ENCODE data around the gene TBC1D20.
A peak's percentile ranks its signal among the peaks of the same experiment; 100 is the strongest.
"Not testable (repeated sequence)": the region's sequence is repeated elsewhere in the genome, so short reads cannot be mapped to it uniquely, and the experiment has no call there.

TBC1D20 gene

DNA sequence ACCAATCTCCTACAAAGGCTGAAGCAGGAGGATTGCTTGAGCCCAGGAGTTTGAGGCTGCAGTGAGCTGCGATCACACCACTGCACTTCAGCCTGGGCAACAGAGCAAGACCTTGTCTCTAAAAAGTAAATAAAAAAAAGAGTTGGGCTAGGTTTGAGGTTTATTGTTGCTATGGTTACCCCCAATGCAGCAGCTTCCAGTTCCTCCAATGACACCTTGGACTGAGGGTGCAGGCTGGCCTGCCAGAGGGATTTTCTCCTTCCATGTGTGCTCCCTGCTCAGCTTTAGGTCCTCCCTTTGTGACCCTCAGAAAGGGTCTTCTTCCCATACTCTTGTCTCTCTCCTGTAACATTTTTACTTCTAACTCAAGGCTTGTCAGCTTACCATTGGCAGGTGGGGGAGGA lies 10.6 kb upstream of the TBC1D20 start:
- Histone ChIP-seq H3K9me3 (ENCODE audit: control insufficient read depth, low read depth, low read length) (no peaks in the 10 kb centered on the region), H3K4me1 (ENCODE audit: control insufficient read depth, low read depth, low read length) (peaks cover 6% of the 10 kb centered on the region), H3K27ac (ENCODE audit: low read length) (no peak overlapping the region), H3K27me3 (ENCODE audit: control insufficient read depth, insufficient read depth, low read length) (peaks cover 9% of the 10 kb centered on the region), H3K4me3 (ENCODE audit: low read length) (no peak overlapping the region), H3K9ac (ENCODE audit: low read length) (no peak overlapping the region), H3K36me3 (ENCODE audit: control insufficient read depth, low read depth, low read length) (peaks cover 9% of the 10 kb centered on the region)

DNA sequence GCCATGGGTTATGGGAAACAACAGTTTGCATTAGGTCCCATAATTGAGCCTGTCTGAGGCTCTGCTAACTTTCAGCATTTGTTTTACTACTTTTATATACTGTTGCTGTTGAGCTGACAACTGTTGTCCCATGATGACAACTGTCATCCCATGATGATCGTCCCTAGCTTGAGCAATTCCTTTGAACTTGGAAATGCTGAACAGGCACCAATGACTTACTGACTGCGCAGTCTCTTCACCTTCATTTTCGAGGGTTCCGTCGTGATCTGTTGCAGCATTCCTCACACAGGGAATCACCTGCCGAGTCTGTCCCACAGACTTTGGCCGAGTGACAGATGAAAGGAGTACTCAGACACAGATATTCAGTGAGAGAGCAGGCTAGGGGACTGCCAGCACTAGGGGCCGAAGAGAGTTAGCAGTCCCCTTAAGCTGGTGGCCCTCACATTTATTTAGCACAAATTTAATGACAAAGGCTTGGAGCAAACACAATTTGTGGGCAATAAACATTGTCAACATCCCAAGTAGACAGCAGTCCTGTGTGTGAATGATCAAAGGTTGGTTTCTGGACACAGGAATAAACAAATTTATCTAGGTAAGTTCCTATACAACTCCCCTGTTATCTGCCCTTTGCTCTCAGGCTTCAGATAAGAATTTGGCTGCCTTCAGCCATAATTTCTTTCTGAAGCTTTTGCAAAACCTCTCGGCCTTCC lies 10.0 kb upstream of the TBC1D20 start:
- peaks cover 12% of the 10 kb centered on the region for H3K4me1 ChIP-seq (ENCODE audit: control insufficient read depth, low read depth, low read length)
- H3K36me3 ChIP-seq (ENCODE audit: control insufficient read depth, low read depth, low read length): peaks cover 3% of the 10 kb centered on the region
- no peak overlapping the region for H3K9ac ChIP-seq (ENCODE audit: low read length)
- no peaks in the 10 kb centered on the region for H3K9me3 ChIP-seq (ENCODE audit: control insufficient read depth, low read depth, low read length)
- peaks cover 12% of the 10 kb centered on the region for H3K27me3 ChIP-seq (ENCODE audit: control insufficient read depth, insufficient read depth, low read length)
- H3K4me3 ChIP-seq (ENCODE audit: low read length): no peak overlapping the region
- no peak overlapping the region for H3K27ac ChIP-seq (ENCODE audit: low read length)

DNA sequence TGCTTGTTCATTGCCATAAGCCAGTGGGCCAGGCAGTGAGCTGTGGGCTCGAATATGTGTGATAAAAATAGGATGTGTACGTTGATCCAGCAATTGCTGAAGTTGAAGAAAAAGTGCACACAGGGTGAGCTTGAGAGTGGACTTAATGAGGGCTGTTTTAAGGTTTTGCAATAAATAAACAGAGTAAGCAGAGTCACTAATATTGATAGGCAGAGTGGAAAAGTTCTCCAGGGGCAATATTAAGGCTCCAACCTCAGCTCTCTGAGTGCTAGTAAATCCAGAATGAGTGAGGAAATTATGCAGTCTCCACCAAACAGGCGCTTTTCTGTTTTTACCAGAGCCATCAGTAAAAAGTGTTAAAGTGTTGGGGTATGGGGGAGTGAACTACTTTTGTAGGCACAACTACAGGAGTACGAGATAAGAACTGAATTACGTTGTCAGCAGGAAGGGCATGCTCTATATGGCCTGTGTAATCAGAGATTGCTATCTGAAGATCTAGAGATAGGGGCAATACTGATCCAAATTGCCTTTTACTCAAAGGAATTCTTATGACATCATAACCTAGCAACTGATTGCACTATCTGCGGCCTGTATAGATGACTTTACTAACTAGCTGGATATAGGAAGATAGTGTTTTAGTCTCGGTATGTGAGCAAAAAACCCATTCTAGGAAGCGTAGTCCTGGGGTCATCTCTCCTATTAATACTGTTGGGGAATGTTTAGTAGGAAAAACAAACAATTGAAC lies 7.6 kb upstream of the TBC1D20 start:
- H3K4me3 ChIP-seq (ENCODE audit: low read length): no peak overlapping the region
- H3K9me3 ChIP-seq (ENCODE audit: control insufficient read depth, low read depth, low read length): no peaks in the 10 kb centered on the region
- peaks cover 18% of the 10 kb centered on the region for H3K27me3 ChIP-seq (ENCODE audit: control insufficient read depth, insufficient read depth, low read length)

DNA sequence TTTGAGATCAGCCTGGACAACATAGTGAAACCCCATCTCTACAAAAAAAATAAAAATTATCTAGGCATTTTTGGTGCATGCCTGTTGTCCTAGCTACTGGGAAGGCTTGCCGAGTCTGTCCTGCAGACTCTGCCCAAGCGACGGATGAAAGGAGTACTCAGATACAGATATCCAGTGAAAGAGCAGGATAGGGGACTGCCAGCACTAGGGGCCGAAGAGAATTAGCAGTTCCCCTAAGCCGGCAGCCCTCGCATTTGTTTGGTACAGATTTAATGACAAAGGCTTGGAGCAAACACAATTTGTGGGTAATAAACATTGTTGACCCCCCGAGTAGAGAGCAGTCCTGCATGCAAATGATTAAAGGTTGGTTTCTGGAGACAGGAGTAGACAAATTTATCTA lies 5.4 kb upstream of the TBC1D20 start:
- H3K9me3 ChIP-seq (ENCODE audit: control insufficient read depth, low read depth, low read length): no peaks in the 10 kb centered on the region
- peaks cover 17% of the 10 kb centered on the region for H3K4me1 ChIP-seq (ENCODE audit: control insufficient read depth, low read depth, low read length)
- peaks cover 40% of the 10 kb centered on the region for H3K27me3 ChIP-seq (ENCODE audit: control insufficient read depth, insufficient read depth, low read length)
- H3K36me3 ChIP-seq (ENCODE audit: control insufficient read depth, low read depth, low read length): no peaks in the 10 kb centered on the region
- H3K27ac ChIP-seq (ENCODE audit: low read length): no peak overlapping the region
- H3K9ac ChIP-seq (ENCODE audit: low read length): no peak overlapping the region
- H3K4me3 ChIP-seq (ENCODE audit: low read length): peak overlapping the region; percentile 3

More for the DNA sequence above, 7.6 kb upstream of the TBC1D20 start:
- Histone ChIP-seq H3K4me1 (ENCODE audit: control insufficient read depth, low read depth, low read length) (peaks cover 13% of the 10 kb centered on the region), H3K36me3 (ENCODE audit: control insufficient read depth, low read depth, low read length) (no peaks in the 10 kb centered on the region), H3K27ac (ENCODE audit: low read length) (no peak overlapping the region), H3K9ac (ENCODE audit: low read length) (no peak overlapping the region)

DNA sequence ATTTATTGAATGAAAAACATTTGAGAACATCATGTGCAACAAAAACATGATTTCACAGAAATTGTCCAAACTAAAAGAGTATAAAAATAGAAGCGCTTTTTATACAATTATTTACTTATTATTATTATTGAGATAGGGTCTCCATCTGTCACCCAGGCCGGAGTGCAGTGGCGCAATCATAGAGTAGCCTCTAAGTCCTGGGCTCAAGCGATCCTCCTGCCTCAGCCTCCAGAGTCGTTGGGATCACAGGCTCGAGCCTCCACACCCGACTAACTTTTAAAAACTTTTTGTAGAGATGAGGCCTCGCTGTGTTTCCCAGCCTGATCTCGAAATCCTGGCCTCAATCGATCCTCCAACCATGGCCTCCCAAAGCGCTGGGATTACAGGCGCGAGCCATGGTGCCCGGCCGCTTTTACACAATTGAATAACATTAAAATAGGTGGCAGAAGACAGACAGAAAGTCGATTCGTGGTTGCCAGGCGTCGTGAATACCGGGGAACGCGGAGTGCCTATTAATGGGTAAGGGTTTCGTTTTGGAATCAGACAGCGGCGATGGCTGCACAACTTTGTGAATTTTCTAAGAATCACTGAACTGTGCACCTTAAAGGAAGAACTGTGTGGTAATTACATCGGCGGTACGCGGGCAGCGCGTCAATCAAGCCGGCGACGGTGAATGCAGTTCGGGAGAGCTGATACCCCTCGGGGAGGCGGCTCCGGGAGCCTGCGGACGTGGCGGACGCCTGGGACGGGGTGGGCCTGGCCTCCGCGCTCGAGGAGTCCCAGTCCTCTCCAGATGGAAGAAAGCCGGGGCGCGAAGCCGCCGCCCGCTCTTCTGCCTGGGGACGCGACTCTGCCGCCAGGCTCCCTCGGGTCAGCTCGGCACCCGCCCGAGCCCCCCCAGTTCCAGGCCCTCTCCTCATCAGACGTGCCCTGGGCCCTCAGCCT lies 807 bp downstream of the TBC1D20 start:
- peak overlapping the region; percentile 92 for H3K4me3 ChIP-seq (ENCODE audit: low read length)
- H3K4me1 ChIP-seq (ENCODE audit: control insufficient read depth, low read depth, low read length): peaks cover 7% of the 10 kb centered on the region
- H3K9ac ChIP-seq (ENCODE audit: low read length): peak overlapping the region; percentile 56
- no peaks in the 10 kb centered on the region for H3K36me3 ChIP-seq (ENCODE audit: control insufficient read depth, low read depth, low read length)
- H3K9me3 ChIP-seq (ENCODE audit: control insufficient read depth, low read depth, low read length): no peaks in the 10 kb centered on the region
- H3K27me3 ChIP-seq (ENCODE audit: control insufficient read depth, insufficient read depth, low read length): peaks cover 36% of the 10 kb centered on the region
- no peak overlapping the region for H3K27ac ChIP-seq (ENCODE audit: low read length)

DNA sequence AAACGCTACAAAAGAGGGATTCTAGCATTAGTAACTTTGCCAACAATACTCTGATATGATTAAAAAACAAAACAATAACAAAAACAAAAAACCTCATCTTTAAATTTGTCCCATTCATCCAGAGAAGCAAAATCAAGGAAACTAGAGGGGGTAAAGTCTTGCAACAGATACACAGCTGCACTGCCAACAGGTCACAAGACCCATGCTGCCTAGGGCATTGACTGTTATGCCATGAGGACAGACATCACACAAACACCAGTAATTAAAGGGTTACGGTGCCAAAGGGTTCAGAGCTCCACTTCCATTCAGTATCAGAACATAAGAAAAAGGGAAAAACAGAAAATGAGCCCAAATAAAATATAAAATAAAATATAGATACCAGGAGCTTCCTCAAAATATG lies 1.6 kb downstream of the TBC1D20 start:
- Histone ChIP-seq H3K9me3 (ENCODE audit: control insufficient read depth, low read depth, low read length) (no peaks in the 10 kb centered on the region), H3K27ac (ENCODE audit: low read length) (no peak overlapping the region), H3K4me3 (ENCODE audit: low read length) (no peak overlapping the region), H3K27me3 (ENCODE audit: control insufficient read depth, insufficient read depth, low read length) (peaks cover 36% of the 10 kb centered on the region), H3K9ac (ENCODE audit: low read length) (no peak overlapping the region), H3K4me1 (ENCODE audit: control insufficient read depth, low read depth, low read length) (peaks cover 7% of the 10 kb centered on the region), H3K36me3 (ENCODE audit: control insufficient read depth, low read depth, low read length) (no peaks in the 10 kb centered on the region)

DNA sequence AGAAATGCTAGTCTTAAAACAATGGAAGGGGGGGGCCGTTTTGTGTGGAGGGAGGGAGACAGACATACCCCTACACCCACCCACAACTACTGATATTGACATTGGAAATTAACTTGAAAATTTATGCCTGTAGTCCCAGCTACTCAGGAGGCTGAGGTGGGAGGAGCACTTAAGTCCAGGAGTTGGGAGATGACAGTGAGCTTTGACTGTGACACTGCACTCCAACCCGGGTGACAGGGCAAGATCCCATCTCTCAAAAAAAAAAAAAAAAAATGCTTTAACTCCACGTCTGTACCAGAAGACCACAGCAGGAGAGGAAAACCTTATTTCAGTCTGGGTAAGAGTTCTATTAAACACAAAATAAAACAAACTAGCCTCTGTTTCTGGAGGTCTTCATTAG lies 2.2 kb downstream of the TBC1D20 start:
- Histone ChIP-seq H3K4me3 (ENCODE audit: low read length) (no peak overlapping the region), H3K27ac (ENCODE audit: low read length) (no peak overlapping the region), H3K4me1 (ENCODE audit: control insufficient read depth, low read depth, low read length) (peaks cover 7% of the 10 kb centered on the region), H3K9me3 (ENCODE audit: control insufficient read depth, low read depth, low read length) (no peaks in the 10 kb centered on the region), H3K36me3 (ENCODE audit: control insufficient read depth, low read depth, low read length) (no peaks in the 10 kb centered on the region), H3K9ac (ENCODE audit: low read length) (no peak overlapping the region), H3K27me3 (ENCODE audit: control insufficient read depth, insufficient read depth, low read length) (peaks cover 35% of the 10 kb centered on the region)

DNA sequence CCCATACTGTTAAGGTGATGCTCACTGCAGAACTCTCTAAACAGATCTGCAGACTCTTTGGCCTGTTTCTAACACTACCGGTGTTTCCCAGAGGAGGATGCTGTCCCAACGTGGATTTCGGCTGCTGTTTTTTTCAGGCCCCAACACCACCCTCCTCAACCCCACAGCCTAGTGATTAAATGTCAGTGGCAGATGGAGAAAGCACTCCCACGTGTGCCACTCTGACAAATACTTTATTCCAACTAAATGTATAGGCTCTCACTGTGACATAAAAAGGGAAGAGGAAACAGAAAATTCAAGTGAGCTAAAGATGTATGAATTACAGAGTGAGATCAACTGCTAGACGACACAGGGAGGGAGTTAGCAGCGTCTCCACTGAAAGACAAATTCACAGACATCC lies 3.6 kb downstream of the TBC1D20 start:
- no peak overlapping the region for H3K27ac ChIP-seq (ENCODE audit: low read length)

DNA sequence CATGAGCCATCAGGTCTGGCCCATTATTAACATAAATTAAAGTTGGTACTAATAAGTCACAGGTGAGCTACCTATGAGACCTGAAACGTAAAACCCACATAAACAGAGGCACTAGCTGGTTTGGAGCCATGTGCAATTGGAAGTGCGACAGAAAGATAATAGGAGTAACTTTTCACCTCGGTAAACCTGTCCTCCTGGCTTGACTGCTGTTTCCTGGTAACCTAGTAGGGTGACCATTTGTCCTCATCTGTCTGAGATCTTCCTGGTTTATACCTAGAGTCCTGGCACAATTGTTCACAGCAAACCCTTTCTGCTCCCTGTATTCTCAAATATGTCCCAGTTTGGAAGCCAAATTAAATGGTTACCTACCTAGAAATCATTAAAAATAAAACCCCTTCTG lies 7.4 kb downstream of the TBC1D20 start:
- Histone ChIP-seq H3K36me3 (ENCODE audit: control insufficient read depth, low read depth, low read length) (no peaks in the 10 kb centered on the region), H3K27ac (ENCODE audit: low read length) (no peak overlapping the region), H3K4me3 (ENCODE audit: low read length) (no peak overlapping the region), H3K9ac (ENCODE audit: low read length) (no peak overlapping the region), H3K27me3 (ENCODE audit: control insufficient read depth, insufficient read depth, low read length) (no peaks in the 10 kb centered on the region), H3K4me1 (ENCODE audit: control insufficient read depth, low read depth, low read length) (no peaks in the 10 kb centered on the region), H3K9me3 (ENCODE audit: control insufficient read depth, low read depth, low read length) (no peaks in the 10 kb centered on the region)

More for the DNA sequence above, 3.6 kb downstream of the TBC1D20 start:
- Histone ChIP-seq H3K9ac (ENCODE audit: low read length) (no peak overlapping the region), H3K9me3 (ENCODE audit: control insufficient read depth, low read depth, low read length) (no peaks in the 10 kb centered on the region), H3K4me1 (ENCODE audit: control insufficient read depth, low read depth, low read length) (peaks cover 7% of the 10 kb centered on the region), H3K36me3 (ENCODE audit: control insufficient read depth, low read depth, low read length) (no peaks in the 10 kb centered on the region), H3K4me3 (ENCODE audit: low read length) (no peak overlapping the region), H3K27me3 (ENCODE audit: control insufficient read depth, insufficient read depth, low read length) (peaks cover 21% of the 10 kb centered on the region)

DNA sequence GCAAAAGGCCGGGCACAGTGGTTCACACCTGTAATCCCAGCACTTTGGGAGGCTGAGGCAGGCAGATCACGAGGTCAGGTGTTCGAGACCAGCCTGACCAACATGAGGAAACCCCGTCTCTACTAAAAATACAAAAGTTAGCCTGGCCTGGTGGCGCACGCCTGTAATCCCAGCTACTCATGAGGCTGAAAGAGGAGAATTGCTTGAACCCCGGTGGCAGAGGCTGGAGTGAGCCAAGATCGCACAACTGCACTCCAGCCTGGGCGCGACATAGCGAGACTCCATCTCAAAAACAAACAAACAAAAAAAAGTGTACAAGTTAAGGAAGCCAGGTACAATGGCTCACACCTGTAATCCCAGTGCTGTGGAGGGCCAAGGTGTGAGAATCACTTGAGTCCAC lies 10.3 kb downstream of the TBC1D20 start:
- H3K4me3 ChIP-seq (ENCODE audit: low read length); H3K36me3 ChIP-seq (ENCODE audit: control insufficient read depth, low read depth, low read length); H3K9me3 ChIP-seq (ENCODE audit: control insufficient read depth, low read depth, low read length); H3K27me3 ChIP-seq (ENCODE audit: control insufficient read depth, insufficient read depth, low read length); H3K4me1 ChIP-seq (ENCODE audit: control insufficient read depth, low read depth, low read length); H3K9ac ChIP-seq (ENCODE audit: low read length); H3K27ac ChIP-seq (ENCODE audit: low read length): not testable (repeated sequence)

DNA sequence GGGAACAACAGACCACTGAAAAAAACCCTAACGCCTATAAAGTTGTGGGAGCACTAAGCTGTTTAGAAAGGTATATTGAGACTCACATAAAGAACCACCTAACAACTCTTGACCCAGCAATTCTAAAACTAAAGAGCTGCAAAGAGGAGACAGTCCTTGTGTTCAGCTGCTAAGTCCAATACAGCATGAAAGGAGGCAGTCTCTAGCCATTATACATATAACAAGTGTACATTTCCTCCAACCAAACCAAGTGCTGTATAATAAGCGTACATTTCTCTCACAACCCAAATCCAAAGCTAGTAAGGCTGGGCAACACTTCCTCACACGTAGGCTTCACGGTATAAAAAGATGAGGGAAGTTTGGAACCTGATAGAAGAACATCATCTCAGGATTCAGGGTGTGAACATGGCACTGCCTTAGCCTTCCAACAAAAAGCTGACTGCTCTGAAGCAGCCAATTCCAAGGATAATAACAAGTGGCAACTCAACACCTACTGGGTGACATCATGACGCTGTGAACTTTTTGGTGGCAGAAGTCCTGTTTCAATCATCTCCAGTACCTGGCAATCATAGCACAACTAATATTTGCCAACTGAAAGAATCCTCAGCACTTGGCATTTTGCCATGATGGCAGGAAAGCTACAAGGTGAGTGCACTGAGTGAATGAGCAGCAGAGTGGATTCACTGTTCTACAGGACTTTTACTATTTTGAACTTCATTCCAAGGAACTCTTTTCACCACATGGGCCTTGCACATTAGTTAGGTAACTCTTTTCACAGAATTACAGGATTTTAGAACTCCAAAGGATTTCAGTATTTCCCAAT lies 16.6 kb downstream of the TBC1D20 start:
- Histone ChIP-seq H3K27me3 (ENCODE audit: control insufficient read depth, insufficient read depth, low read length) (no peaks in the 10 kb centered on the region), H3K36me3 (ENCODE audit: control insufficient read depth, low read depth, low read length) (peaks cover 28% of the 10 kb centered on the region), H3K9ac (ENCODE audit: low read length) (no peak overlapping the region), H3K4me3 (ENCODE audit: low read length) (no peak overlapping the region), H3K4me1 (ENCODE audit: control insufficient read depth, low read depth, low read length) (peaks cover 4% of the 10 kb centered on the region), H3K9me3 (ENCODE audit: control insufficient read depth, low read depth, low read length) (no peaks in the 10 kb centered on the region), H3K27ac (ENCODE audit: low read length) (no peak overlapping the region)

All from iPS-18a (cell line).